Esophagus squamous epithelium (tissue), 5 donors: ENCODE results near the gene MINK1. TPM values are rescaled to one million over a fixed set of nuclear protein-coding genes. Genes with fewer than 3 reads are reported as not detected.
A peak's percentile ranks its signal among the peaks of the same experiment; 100 is the strongest.

ENCODE experiments used
- DNase-seq: peaks from one replicate; lab custom pipeline; 2025; lab: John Stamatoyannopoulos, UW
- H3K27ac ChIP-seq, 4 donors: fragments of 200-600 bp; sonication (generic); one replicate each; pipeline ENCODE4 v1.5.1; 2016 to 2019; ENCODE audit warnings: mild to moderate bottlenecking in 1 of 4
- H3K27me3 ChIP-seq, 4 donors: fragments of 200-600 bp; sonication (generic); 1 replicate in 3 of 4; 2 replicates in 1 of 4; pipeline versions ENCODE4 v1.5.1 to v1.6.0; 2017 to 2021; ENCODE audit warnings: antibody characterized with exemption in 1 of 4
- H3K36me3 ChIP-seq, 3 donors: fragments of 200-600 bp; sonication (generic); one replicate each; pipeline ENCODE4 v1.5.1; 2016 to 2019
- H3K4me1 ChIP-seq, 3 donors: fragments of 200-600 bp; sonication (generic); one replicate each; pipeline ENCODE4 v1.5.1; 2017 to 2019
- H3K4me3 ChIP-seq, 4 donors: fragments of 200-600 bp; sonication (generic); 1 replicate in 3 of 4; 2 replicates in 1 of 4; pipeline ENCODE4 v1.5.1; 2016 to 2019; ENCODE audit warnings: mild to moderate bottlenecking in 2 of 4, moderate library complexity in 1 of 4
- H3K9me3 ChIP-seq, 3 donors: fragments of 200-600 bp; sonication (generic); one replicate each; pipeline ENCODE4 v1.5.1; 2016 to 2019
- POLR2A ChIP-seq, 4 donors: fragments of 450-650 bp; IDR thresholded peaks; one replicate each; pipeline ENCODE4 v1.6.1; 2017; ENCODE audit warnings: antibody characterized with exemption in 4 of 4, mild to moderate bottlenecking in 4 of 4, moderate library complexity in 3 of 4
- WGBS, 2 donors: methylation state at CpG; one replicate each; pipeline ENCODE4 v1.1.5; 2018; 5-methylcytosine and 5-hydroxymethylcytosine counted together
- intact Hi-C: fragments of 100-400 bp; cut with DNase I; formaldehyde crosslinking; loops from one replicate; pipeline ENCODE4 v1.15.0; 2022
- total RNA-seq, 4 donors: library from RNA; depleted of rRNA; stranded (reverse); fragments of >200 nt; gene quantifications; one replicate each; pipeline ENCODE4 v1.1.0, GENCODE V29; 2016
- TF ChIP-seq, protein P1 (sequence below), 6 experiments: fragments of 450-650 bp in 4 of 6; fragments of 200-600 bp in 2 of 6; sonication (generic) in 2 of 6; IDR thresholded peaks; one replicate each; pipeline ENCODE4 v1.5.1; 2016 to 2019; ENCODE audit warnings: antibody characterized with exemption in 6 of 6, mild to moderate bottlenecking in 4 of 6, moderate library complexity in 4 of 6
- donor health status: DM: yes; HTN: yes; CAD: no.

Gene MINK1
- total RNA-seq, 4 donors from 2014 or later, result 50.1 to 156 (median 117) TPM

DNA sequence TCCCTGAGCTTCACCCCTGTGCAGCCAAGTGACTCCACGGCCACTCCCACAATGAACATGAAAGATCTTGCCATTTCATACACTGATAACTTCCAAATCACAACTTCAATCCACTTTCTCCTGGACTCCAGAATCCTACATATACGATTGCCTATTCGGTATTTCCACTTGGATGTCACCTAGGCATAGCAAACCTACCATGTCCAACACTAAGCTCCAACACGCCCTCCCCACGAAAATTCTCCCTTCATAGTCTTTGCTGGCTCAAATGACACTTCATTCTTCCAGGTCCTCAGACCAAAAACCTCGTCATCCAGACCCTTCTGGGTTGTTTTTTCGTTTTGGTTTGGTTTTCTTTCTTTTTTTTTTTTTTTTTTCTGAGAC lies 42.4 kb upstream of the MINK1 start:
- Histone ChIP-seq H3K36me3 (no peaks in the 10 kb centered on the region), H3K27ac (peak overlapping the region; percentile 95 to 99 (median 96)), H3K27me3 (peaks cover 0 to 8% (median 0%) of the 10 kb centered on the region in 4 donors), H3K4me3 (peak overlapping the region; percentile 44 to 89 (median 67)), H3K4me1 (peaks cover 18 to 55% (median 26%) of the 10 kb centered on the region in 3 donors), H3K9me3 (no peaks in the 10 kb centered on the region)
- 25 to 36% methylated on average over 7 of the region's 7 CpGs for WGBS, 2 donors
- TF ChIP-seq POLR2A (IDR thresholded peaks at IDR 0.05), result no peak
- TF ChIP-seq, protein P1, sequence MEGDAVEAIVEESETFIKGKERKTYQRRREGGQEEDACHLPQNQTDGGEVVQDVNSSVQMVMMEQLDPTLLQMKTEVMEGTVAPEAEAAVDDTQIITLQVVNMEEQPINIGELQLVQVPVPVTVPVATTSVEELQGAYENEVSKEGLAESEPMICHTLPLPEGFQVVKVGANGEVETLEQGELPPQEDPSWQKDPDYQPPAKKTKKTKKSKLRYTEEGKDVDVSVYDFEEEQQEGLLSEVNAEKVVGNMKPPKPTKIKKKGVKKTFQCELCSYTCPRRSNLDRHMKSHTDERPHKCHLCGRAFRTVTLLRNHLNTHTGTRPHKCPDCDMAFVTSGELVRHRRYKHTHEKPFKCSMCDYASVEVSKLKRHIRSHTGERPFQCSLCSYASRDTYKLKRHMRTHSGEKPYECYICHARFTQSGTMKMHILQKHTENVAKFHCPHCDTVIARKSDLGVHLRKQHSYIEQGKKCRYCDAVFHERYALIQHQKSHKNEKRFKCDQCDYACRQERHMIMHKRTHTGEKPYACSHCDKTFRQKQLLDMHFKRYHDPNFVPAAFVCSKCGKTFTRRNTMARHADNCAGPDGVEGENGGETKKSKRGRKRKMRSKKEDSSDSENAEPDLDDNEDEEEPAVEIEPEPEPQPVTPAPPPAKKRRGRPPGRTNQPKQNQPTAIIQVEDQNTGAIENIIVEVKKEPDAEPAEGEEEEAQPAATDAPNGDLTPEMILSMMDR (IDR thresholded peaks at IDR 0.05), result no peak
- intact Hi-C loops, result no loop called here
- DNase-seq, result no peak

DNA sequence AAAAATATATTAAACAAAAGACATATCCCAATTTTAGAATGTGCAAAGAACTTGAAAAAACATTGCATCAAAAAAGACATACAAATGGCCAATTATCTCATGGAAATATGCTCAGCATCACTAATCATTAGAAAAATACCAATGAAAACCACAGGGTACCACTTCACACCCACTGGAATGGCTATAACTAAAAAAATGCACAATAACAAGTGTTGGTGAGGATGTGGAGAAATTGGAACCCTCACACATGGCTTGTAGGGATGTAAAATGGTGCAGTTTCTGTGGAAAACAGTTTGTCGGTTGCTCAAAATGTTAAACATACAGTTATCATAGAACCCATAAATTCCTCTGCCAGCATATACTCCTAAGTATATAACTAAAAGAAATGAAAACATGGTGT lies 38.0 kb upstream of the MINK1 start:
- no peak overlapping the region for H3K4me3 ChIP-seq
- 93 to 95% methylated on average over 1 of the region's 1 CpG for WGBS, 2 donors
- H3K9me3 ChIP-seq, result no peaks in the 10 kb centered on the region
- H3K27ac ChIP-seq, result peak overlapping the region; percentile 82 to 97 (median 88)
- intact Hi-C loops, result no loop called here
- DNase-seq, result no peak
- H3K27me3 ChIP-seq, result no peaks in the 10 kb centered on the region
- H3K36me3 ChIP-seq, result peaks cover 0 to 28% (median 8%) of the 10 kb centered on the region in 3 donors
- peaks cover 4 to 28% (median 8%) of the 10 kb centered on the region in 3 donors for H3K4me1 ChIP-seq
- TF ChIP-seq, protein P1 (IDR thresholded peaks at IDR 0.05), result no peak
- TF ChIP-seq POLR2A (IDR thresholded peaks at IDR 0.05), result no peak

DNA sequence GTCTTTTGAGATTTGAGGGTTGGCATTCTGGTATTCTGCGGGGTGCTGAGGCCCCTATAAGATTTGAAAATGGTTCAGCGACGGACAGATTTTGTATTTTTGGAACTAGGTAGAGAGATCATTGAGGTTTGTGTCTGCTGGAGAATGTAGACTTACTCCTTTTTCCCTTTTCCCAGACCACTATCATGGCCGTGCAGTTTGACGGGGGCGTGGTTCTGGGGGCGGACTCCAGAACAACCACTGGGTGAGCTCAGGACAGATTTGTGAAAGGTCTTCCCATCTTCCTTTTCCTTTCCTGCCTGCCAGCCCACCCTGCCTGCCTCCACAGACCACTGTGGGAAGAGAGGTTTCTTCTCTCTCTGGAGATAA lies 36.6 kb upstream of the MINK1 start:
- H3K27me3 ChIP-seq, result no peaks in the 10 kb centered on the region
- intact Hi-C loops, result no loop called here
- peaks cover 4 to 19% (median 8%) of the 10 kb centered on the region in 3 donors for H3K4me1 ChIP-seq
- peak overlapping the region; percentile 76 to 97 (median 90) for H3K4me3 ChIP-seq
- TF ChIP-seq POLR2A (IDR thresholded peaks at IDR 0.05), result no peak
- TF ChIP-seq, protein P1 (IDR thresholded peaks at IDR 0.05), result no peak
- no peak for DNase-seq
- H3K36me3 ChIP-seq, result peaks cover 0 to 28% (median 8%) of the 10 kb centered on the region in 3 donors
- H3K27ac ChIP-seq, result peak overlapping the region; percentile 82 to 97 (median 88)
- H3K9me3 ChIP-seq, result no peaks in the 10 kb centered on the region
- whole genome bisulfite sequencing, 2 donors, result 0% methylated on average over 7 of the region's 7 CpGs

DNA sequence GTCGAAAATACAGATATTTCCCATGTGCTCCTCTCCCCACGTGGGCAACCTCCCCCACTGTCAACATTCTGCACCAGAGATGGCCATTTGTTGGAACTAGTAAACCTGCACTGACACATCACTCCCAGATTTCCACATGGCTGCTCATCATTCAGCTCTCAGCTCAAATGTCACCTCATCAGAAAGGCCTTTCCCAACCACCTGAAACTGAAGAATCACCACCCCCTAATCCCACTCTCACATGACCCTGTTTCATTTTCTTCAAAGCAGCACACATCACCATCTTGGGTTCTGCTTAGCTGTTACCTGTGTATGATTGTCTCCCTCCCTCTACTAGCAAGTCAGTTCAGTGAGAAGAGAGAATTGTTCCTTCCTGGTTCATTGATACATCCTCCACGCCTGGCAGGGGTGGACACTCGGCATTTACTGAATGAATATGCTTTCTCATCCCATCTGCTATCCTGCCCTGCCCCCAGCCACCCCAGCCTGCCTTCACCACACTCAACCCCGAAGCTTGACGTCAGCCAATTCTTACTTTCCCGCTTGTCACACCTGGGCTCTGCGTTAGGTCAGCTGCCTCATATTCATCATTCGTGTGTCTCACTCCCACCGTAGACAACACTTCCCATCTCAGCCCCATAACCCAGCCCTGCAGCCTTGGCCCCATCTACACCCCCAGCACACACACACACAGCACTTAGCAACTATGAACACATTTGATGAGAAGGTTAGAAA lies 32.5 kb upstream of the MINK1 start:
- no peaks in the 10 kb centered on the region for H3K27me3 ChIP-seq
- whole genome bisulfite sequencing, 2 donors, result 74 to 87% methylated on average over 10 of the region's 10 CpGs
- no peak for DNase-seq
- H3K4me1 ChIP-seq, result peaks cover 4 to 18% (median 8%) of the 10 kb centered on the region in 3 donors
- peaks cover 0 to 28% (median 8%) of the 10 kb centered on the region in 3 donors for H3K36me3 ChIP-seq
- H3K4me3 ChIP-seq, result no peak overlapping the region
- no peak overlapping the region for H3K27ac ChIP-seq
- intact Hi-C loops, result no loop called here
- no peaks in the 10 kb centered on the region for H3K9me3 ChIP-seq
- no peak for TF ChIP-seq POLR2A (IDR thresholded peaks at IDR 0.05)
- TF ChIP-seq, protein P1 (IDR thresholded peaks at IDR 0.05), result no peak

DNA sequence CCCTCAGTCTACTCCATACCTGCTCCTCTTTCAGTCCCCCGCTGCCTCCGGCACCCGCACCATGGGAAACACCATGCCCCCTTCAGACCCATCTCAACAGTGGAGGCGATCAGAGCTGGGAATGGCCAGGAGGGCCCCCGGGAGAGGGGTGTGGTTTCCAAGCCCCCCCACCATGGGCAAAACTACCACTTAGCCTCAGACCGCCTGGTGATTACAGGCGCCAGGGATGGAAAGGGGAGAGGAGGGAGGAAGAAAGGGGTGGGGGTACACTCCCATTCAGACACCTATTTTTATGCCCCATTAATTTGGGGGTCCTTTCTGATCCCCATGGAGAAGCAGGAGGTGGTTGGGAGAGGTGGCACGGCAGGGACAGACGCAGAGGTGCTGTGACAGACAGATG lies 30.9 kb upstream of the MINK1 start, which contains the start of gene C17orf114:
Gene C17orf114 (minus strand): TSS at position 101 of the 400 bp plus-strand sequence.
- WGBS, 2 donors, result 73 to 90% methylated on average over 2 to 7 of the region's 9 CpGs
- DNase-seq, result no peak
- Histone ChIP-seq H3K4me3 (no peak within 1 kb of the TSS), H3K4me1 (peaks cover 0 to 16% (median 5%) of the 10 kb centered on the region in 3 donors), H3K27me3 (no peaks in the 10 kb centered on the region), H3K9me3 (no peaks in the 10 kb centered on the region), H3K36me3 (peaks cover 0 to 24% (median 8%) of the 10 kb centered on the region in 3 donors), H3K27ac (no peak within 1 kb of the TSS)
- TF ChIP-seq POLR2A (IDR thresholded peaks at IDR 0.05), result no peak
- TF ChIP-seq, protein P1 (IDR thresholded peaks at IDR 0.05), result no peak
- intact Hi-C loops, result no loop called here
